HG03457 (cell line): ENCODE results near the gene TNRC6C.

Experiments
- ATAC-seq: cut with Tn5 transposase; IDR thresholded peaks from one replicate; pipeline ENCODE4 v1.9.1; 2021; ENCODE audit warnings: moderate number of reproducible peaks; ENCODE audit not compliant: unreplicated experiment

TNRC6C gene

GRCh38 chr17:78123258-78123929 is 164.9 kb downstream of the TNRC6C start:
- ATAC-seq, result no peak

- ATAC-seq, result no peak
These were observed 165.8 kb downstream of the TNRC6C start for GRCh38 chr17:78124081-78124835.

- ATAC-seq, result no peak
These were observed 166.3 kb downstream of the TNRC6C start for GRCh38 chr17:78124836-78125137.

- no peak for ATAC-seq
These were observed 166.8 kb downstream of the TNRC6C start for GRCh38 chr17:78125138-78125913.

- ATAC-seq, result no peak
These were observed 167.7 kb downstream of the TNRC6C start for GRCh38 chr17:78125976-78126894.

- no peak for ATAC-seq
These were observed 168.4 kb downstream of the TNRC6C start for GRCh38 chr17:78126895-78127238.

GRCh38 chr17:78127239-78127887 is 168.9 kb downstream of the TNRC6C start:
- no peak for ATAC-seq

- ATAC-seq, result no peak
These were observed 169.5 kb downstream of the TNRC6C start for GRCh38 chr17:78127888-78128550.

GRCh38 chr17:78128551-78129350 is 170.2 kb downstream of the TNRC6C start, which contains the start of gene TMC6:
Gene TMC6, minus strand, starts transcription at chr17:78128755. Its CDS starts 1,923 bp downstream, at chr17:78126832.
- ATAC-seq, result no peak

GRCh38 chr17:78129351-78130089 is 171.0 kb downstream of the TNRC6C start:
- no peak for ATAC-seq

- no peak for ATAC-seq
These were observed 171.6 kb downstream of the TNRC6C start for GRCh38 chr17:78130090-78130436.

- ATAC-seq, result no peak
These were observed 172.1 kb downstream of the TNRC6C start, which contains the start of gene TMC8 for GRCh38 chr17:78130437-78131101. Gene TMC8, plus strand, starts transcription at chr17:78130771. Its CDS starts 818 bp downstream, at chr17:78131589.

GRCh38 chr17:78131172-78132083 is 172.9 kb downstream of the TNRC6C start:
- ATAC-seq, result no peak

- ATAC-seq, result no peak
These were observed 173.7 kb downstream of the TNRC6C start for GRCh38 chr17:78132084-78132676.

- no peak for ATAC-seq
These were observed 174.3 kb downstream of the TNRC6C start for GRCh38 chr17:78132767-78133178.
